ENCODE measurements around the gene CA10.

DNA sequence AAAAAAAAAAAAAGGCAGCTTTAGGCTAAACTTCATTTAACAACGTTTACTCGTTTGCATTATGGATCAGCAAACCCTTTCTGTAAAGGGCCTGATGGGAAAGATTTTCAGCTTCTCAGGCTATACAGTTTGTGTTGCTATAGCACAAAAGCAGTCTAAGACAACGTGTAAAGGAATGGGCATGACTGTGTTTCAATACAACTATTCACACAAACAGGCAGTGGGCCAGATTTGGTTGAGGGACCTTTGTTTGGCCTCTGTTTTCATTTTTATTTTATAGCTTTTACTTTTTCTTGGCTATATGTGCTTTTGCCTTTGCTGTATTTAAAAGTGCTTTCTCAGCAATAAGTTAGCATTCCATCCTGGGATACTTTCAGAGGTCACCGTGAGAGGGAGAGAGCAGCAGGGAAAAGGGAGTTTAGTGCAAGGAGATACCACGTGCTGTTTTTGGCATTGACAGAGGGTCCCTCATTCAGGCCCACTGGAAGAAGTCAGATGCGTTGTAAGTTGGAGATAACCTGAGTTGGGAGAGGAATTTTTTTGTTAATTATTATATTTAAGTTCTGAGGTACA, 562.6 kb downstream of the CA10 start:
- TF ChIP-seq, protein P1, sequence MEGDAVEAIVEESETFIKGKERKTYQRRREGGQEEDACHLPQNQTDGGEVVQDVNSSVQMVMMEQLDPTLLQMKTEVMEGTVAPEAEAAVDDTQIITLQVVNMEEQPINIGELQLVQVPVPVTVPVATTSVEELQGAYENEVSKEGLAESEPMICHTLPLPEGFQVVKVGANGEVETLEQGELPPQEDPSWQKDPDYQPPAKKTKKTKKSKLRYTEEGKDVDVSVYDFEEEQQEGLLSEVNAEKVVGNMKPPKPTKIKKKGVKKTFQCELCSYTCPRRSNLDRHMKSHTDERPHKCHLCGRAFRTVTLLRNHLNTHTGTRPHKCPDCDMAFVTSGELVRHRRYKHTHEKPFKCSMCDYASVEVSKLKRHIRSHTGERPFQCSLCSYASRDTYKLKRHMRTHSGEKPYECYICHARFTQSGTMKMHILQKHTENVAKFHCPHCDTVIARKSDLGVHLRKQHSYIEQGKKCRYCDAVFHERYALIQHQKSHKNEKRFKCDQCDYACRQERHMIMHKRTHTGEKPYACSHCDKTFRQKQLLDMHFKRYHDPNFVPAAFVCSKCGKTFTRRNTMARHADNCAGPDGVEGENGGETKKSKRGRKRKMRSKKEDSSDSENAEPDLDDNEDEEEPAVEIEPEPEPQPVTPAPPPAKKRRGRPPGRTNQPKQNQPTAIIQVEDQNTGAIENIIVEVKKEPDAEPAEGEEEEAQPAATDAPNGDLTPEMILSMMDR (IDR thresholded peaks at IDR 0.05; ENCODE audit: borderline replicate concordance, extremely low read depth, low read length, poor library complexity, severe bottlenecking): no peak
- TF ChIP-seq EZH2 (IDR thresholded peaks at IDR 0.05; ENCODE audit: borderline replicate concordance, low read depth, low read length, severe bottlenecking): no peak

Measured in DND-41 (cell line).